ENCODE data around the gene PDE4C. TPM values are rescaled to one million over a fixed set of nuclear protein-coding genes. Genes with fewer than 3 reads are reported as not detected.

PDE4C gene
- total RNA-seq: 1 to 10 TPM in 1 of 2 donors, under 1 TPM in 1; 0.27 to 1.6 TPM

GRCh38 chr19:18225702-18226468, at the start of gene PDE4C:
TSS of gene PDE4C (minus strand) at chr19:18226438. CDS start at chr19:18226415, 23 bp downstream.
- 8% methylated on average over 43 of the region's 51 CpGs for WGBS
- Histone ChIP-seq H3K27ac (peak within 1 kb of the TSS in 1 of 2 donors; percentile 23), H3K4me3 (no peak within 1 kb of the TSS), H3K36me3 (no peaks in the 10 kb centered on the region), H3K4me1 (replicated peaks) (peaks cover 6% of the 10 kb centered on the region), H3K27me3 (replicated peaks; ENCODE audit: insufficient read depth) (peaks cover 17% of the 10 kb centered on the region), H3K9me3 (no peaks in the 10 kb centered on the region)
- no peak for TF ChIP-seq POLR2AphosphoS5 (IDR thresholded peaks at IDR 0.05)
- intact Hi-C loops (cut with DNase I): no loop called here
- no peak for DNase-seq (ENCODE audit: low spot score)

GRCh38 chr19:18274781-18275356, 48.6 kb upstream of the PDE4C start:
- intact Hi-C loops (cut with DNase I): loop anchor here (5.0 kb wide), 1 partner anchor 142 kb away; the partner anchor contains the start of gene SSBP4
- TF ChIP-seq, protein P1, sequence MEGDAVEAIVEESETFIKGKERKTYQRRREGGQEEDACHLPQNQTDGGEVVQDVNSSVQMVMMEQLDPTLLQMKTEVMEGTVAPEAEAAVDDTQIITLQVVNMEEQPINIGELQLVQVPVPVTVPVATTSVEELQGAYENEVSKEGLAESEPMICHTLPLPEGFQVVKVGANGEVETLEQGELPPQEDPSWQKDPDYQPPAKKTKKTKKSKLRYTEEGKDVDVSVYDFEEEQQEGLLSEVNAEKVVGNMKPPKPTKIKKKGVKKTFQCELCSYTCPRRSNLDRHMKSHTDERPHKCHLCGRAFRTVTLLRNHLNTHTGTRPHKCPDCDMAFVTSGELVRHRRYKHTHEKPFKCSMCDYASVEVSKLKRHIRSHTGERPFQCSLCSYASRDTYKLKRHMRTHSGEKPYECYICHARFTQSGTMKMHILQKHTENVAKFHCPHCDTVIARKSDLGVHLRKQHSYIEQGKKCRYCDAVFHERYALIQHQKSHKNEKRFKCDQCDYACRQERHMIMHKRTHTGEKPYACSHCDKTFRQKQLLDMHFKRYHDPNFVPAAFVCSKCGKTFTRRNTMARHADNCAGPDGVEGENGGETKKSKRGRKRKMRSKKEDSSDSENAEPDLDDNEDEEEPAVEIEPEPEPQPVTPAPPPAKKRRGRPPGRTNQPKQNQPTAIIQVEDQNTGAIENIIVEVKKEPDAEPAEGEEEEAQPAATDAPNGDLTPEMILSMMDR (IDR thresholded peaks at IDR 0.05): peak in 2 of 4 experiments; percentile 35 to 40
- TF ChIP-seq POLR2A (IDR thresholded peaks at IDR 0.05) (no peak), POLR2AphosphoS5 (IDR thresholded peaks at IDR 0.05) (peak; percentile 95)
- 17% methylated on average over 11 of the region's 13 CpGs for WGBS
- Histone ChIP-seq H3K4me1 (replicated peaks) (peaks cover 16% of the 10 kb centered on the region), H3K9me3 (no peaks in the 10 kb centered on the region), H3K27me3 (replicated peaks; ENCODE audit: insufficient read depth) (no peaks in the 10 kb centered on the region), H3K27ac (peak overlapping the region; percentile 70 to 78), H3K4me3 (no peak overlapping the region), H3K36me3 (no peaks in the 10 kb centered on the region)
- peak; percentile 88 for DNase-seq (ENCODE audit: low spot score)

DNA sequence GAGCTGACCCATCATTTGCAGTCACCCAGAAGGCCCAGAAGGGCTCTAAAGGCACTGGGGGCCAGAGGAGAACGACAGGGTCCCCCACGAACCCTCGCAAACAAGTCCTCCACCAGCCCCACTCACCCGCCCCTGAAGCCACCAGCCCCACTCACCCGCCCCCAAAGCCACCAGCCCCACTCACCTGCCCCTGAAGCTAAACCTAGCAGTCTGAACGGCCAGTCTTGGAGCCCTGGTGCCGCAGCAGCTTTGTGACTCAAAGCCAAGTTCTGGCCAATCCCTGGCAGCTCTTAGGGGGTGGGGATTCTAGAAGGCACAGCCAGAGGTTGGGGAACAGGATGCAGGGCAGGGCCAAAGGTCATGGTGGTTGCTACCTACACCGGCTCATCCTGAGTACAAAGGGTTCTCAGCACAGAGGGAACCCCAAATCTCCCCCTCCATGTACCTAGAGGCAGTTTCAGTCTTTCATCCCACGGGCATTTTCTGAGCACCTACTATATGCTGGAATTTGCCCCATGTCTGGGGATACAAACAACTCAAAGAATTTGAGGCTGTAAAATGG, 48.1 kb upstream of the PDE4C start, which contains the start of gene IQCN:
IQCN (minus strand) TSS at position 234 of the 562 bp plus-strand sequence. CDS start 4,974 bp downstream, outside the sequence.
- TF ChIP-seq POLR2A (IDR thresholded peaks at IDR 0.05) (no peak), POLR2AphosphoS5 (IDR thresholded peaks at IDR 0.05) (no peak)
- TF ChIP-seq, protein P1 (IDR thresholded peaks at IDR 0.05): no peak
- Histone ChIP-seq H3K27me3 (replicated peaks; ENCODE audit: insufficient read depth) (no peaks in the 10 kb centered on the region), H3K36me3 (no peaks in the 10 kb centered on the region), H3K4me3 (no peak within 1 kb of the TSS), H3K4me1 (replicated peaks) (peaks cover 16% of the 10 kb centered on the region), H3K9me3 (no peaks in the 10 kb centered on the region), H3K27ac (peak within 1 kb of the TSS; percentile 70 to 78)
- DNase-seq (ENCODE audit: low spot score): no peak
- 70% methylated on average over 9 of the region's 9 CpGs for WGBS
- intact Hi-C loops (cut with DNase I): no loop called here

GRCh38 chr19:18273561-18274218, 47.5 kb upstream of the PDE4C start:
- Histone ChIP-seq H3K36me3 (no peaks in the 10 kb centered on the region), H3K4me3 (no peak overlapping the region), H3K9me3 (no peaks in the 10 kb centered on the region), H3K4me1 (replicated peaks) (peaks cover 16% of the 10 kb centered on the region), H3K27ac (peak overlapping the region in 1 of 2 donors; percentile 70), H3K27me3 (replicated peaks; ENCODE audit: insufficient read depth) (no peaks in the 10 kb centered on the region)
- 91% methylated on average over 13 of the region's 13 CpGs for WGBS
- no peak for DNase-seq (ENCODE audit: low spot score)
- no peak for TF ChIP-seq POLR2AphosphoS5 (IDR thresholded peaks at IDR 0.05)
- no peak for TF ChIP-seq POLR2A (IDR thresholded peaks at IDR 0.05)
- TF ChIP-seq, protein P1 (IDR thresholded peaks at IDR 0.05): no peak
- intact Hi-C loops (cut with DNase I): no loop called here

- Histone ChIP-seq H3K4me3 (no peak overlapping the region), H3K27me3 (replicated peaks; ENCODE audit: insufficient read depth) (no peaks in the 10 kb centered on the region), H3K36me3 (peaks cover 7 to 10% of the 10 kb centered on the region in 2 donors), H3K9me3 (no peaks in the 10 kb centered on the region), H3K4me1 (replicated peaks) (peaks cover 12% of the 10 kb centered on the region), H3K27ac (no peak overlapping the region)
- no peak for DNase-seq (ENCODE audit: low spot score)
- no peak for TF ChIP-seq POLR2AphosphoS5 (IDR thresholded peaks at IDR 0.05)
- TF ChIP-seq POLR2A (IDR thresholded peaks at IDR 0.05): no peak
- TF ChIP-seq, protein P1 (IDR thresholded peaks at IDR 0.05): no peak
- WGBS: 47% methylated on average over 6 of the region's 6 CpGs
- intact Hi-C loops (cut with DNase I): no loop called here
These were observed 45.2 kb upstream of the PDE4C start for GRCh38 chr19:18271433-18271841.

Data from prostate gland (tissue), 2 donors.